Urinary bladder (tissue), 4 donors: Measurements from ENCODE around the gene DIS3L2. TPM values are rescaled to one million over a fixed set of nuclear protein-coding genes. Genes with fewer than 3 reads are reported as not detected.

Source experiments
- DNase-seq: peaks from one replicate; pipeline ENCODE4 v3.0.0-alpha.2; 2015; ENCODE audit errors: extremely low spot score
- H3K27ac ChIP-seq: one replicate; pipeline ENCODE4 v1.5.1; 2013; ENCODE audit warnings: low read depth, mild to moderate bottlenecking, moderate library complexity
- H3K36me3 ChIP-seq: one replicate; pipeline ENCODE4 v1.6.1; 2013; ENCODE audit warnings: mild to moderate bottlenecking, moderate library complexity; ENCODE audit not compliant: insufficient read depth
- H3K4me1 ChIP-seq: one replicate; pipeline ENCODE4 v1.6.1; 2013; ENCODE audit warnings: mild to moderate bottlenecking, moderate library complexity; ENCODE audit not compliant: insufficient read depth
- H3K4me3 ChIP-seq: one replicate; pipeline ENCODE4 v1.5.1; 2013; ENCODE audit warnings: low read depth, low read length
- WGBS: extraction: QIAGEN DNeasy Blood & Tissue Kit; methylation state at CpG from one replicate; pipeline ENCODE4 v1.1.7; 2013; 5-methylcytosine and 5-hydroxymethylcytosine counted together
- polyA plus RNA-seq: library from polyadenylated mRNA; stranded (reverse); fragments of 200-250 nt; gene quantifications from one replicate; pipeline ENCODE4 v1.2.3, GENCODE V29; 2013
- total RNA-seq: library from RNA; depleted of rRNA; stranded (reverse); fragments of >200 nt; gene quantifications from one replicate; pipeline ENCODE4 v1.2.3, GENCODE V29; 2014
- donor health status: healthy with polysubstance abuse.
- donor health status: healthy.

DIS3L2 gene
- total and polyA plus RNA-seq, 2 donors, result 15.0 to 33.6 TPM

DNA sequence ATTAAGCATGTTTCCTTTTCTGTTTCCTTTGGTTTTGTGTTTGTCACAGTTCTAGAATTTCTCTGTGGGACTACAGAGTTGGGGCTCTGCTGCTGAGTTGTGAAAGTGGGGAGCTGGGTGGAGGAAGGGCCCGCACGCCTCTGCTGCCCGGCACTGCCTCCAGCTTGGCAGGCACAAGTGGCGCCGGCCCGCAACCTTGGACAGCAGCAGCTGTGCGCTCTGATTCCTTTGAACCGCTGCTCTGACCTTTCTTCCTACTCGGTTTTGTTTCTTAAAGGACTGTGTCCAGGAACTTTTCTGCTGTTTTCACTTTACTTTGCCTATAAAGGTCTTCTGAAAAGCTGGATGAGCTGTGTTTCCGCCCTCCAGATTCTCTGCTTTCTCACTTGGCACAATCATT lies 279.4 kb downstream of the DIS3L2 start:
- Histone ChIP-seq H3K4me1 (no peaks in the 10 kb centered on the region), H3K4me3 (no peak overlapping the region), H3K27ac (no peak overlapping the region), H3K36me3 (no peaks in the 10 kb centered on the region)
- 84% methylated on average over 10 of the region's 10 CpGs for WGBS
- no peak for DNase-seq

GRCh38 chr2:232242316-232242715 lies 280.8 kb downstream of the DIS3L2 start:
- Histone ChIP-seq H3K27ac (no peak overlapping the region), H3K36me3 (no peaks in the 10 kb centered on the region), H3K4me1 (no peaks in the 10 kb centered on the region), H3K4me3 (no peak overlapping the region)
- WGBS, result 99% methylated on average over 2 of the region's 2 CpGs
- no peak for DNase-seq

GRCh38 chr2:232245111-232245510 lies 283.6 kb downstream of the DIS3L2 start:
- Histone ChIP-seq H3K27ac (no peak overlapping the region), H3K36me3 (no peaks in the 10 kb centered on the region), H3K4me3 (no peak overlapping the region), H3K4me1 (no peaks in the 10 kb centered on the region)
- DNase-seq, result no peak
- WGBS, result 94% methylated on average over 2 of the region's 2 CpGs

DNA sequence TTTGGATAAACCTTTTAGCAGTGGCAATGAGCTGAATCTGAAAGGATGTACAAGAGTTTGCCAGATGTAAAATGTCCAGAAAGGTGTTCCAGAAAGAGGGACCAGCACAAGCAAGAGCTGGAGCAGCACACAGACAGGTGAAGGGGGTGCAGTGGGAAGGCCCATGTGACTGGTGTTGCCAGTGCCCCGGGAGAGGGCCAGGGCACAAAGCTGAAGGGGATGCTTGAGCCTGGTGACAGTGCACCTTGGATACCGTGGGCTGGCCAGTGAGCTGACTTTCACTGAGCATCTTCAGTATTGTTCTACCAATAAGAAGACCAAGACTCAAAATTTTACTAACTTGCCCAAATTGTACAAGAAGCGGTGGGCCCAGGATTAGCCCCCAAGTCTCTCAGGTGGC lies 284.7 kb downstream of the DIS3L2 start:
- WGBS, result 95% methylated on average over 3 of the region's 3 CpGs
- Histone ChIP-seq H3K36me3 (no peaks in the 10 kb centered on the region), H3K4me3 (no peak overlapping the region), H3K4me1 (no peaks in the 10 kb centered on the region), H3K27ac (no peak overlapping the region)
- no peak for DNase-seq

DNA sequence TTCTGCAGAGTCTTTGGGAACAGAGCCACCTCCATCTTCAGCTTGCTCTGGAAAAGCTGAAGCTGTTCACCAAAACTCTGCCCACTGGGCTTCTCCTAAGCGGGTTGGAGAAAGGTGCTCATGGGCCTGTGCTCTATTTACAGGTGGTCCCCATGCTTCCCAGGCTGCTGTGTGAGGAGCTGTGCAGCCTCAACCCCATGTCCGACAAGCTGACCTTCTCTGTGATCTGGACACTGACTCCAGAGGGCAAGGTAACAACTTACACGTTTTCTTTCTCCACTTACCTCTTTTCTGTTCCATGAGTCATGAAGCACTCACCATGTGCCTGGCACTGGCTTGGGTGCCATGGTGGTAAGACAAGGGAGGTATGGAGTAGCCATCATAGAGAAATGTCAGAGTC lies 287.6 kb downstream of the DIS3L2 start:
- Histone ChIP-seq H3K4me3 (no peak overlapping the region), H3K4me1 (no peaks in the 10 kb centered on the region), H3K27ac (no peak overlapping the region), H3K36me3 (no peaks in the 10 kb centered on the region)
- DNase-seq, result no peak
- WGBS, result 96% methylated on average over 3 of the region's 3 CpGs

- no peak for DNase-seq
- WGBS, result 74% methylated on average over 5 of the region's 5 CpGs
- Histone ChIP-seq H3K4me3 (no peak overlapping the region), H3K4me1 (no peaks in the 10 kb centered on the region), H3K36me3 (no peaks in the 10 kb centered on the region), H3K27ac (no peak overlapping the region)
Measured at GRCh38 chr2:232250246-232251175, 289.0 kb downstream of the DIS3L2 start.

- Histone ChIP-seq H3K27ac (no peak overlapping the region), H3K4me3 (no peak overlapping the region), H3K4me1 (no peaks in the 10 kb centered on the region), H3K36me3 (no peaks in the 10 kb centered on the region)
- 97% methylated on average over 5 of the region's 5 CpGs for WGBS
- DNase-seq, result no peak
Measured at GRCh38 chr2:232255033-232255432, 293.5 kb downstream of the DIS3L2 start.

GRCh38 chr2:232260075-232260474 lies 298.6 kb downstream of the DIS3L2 start:
- H3K4me3 ChIP-seq, result no peak overlapping the region
- no peaks in the 10 kb centered on the region for H3K4me1 ChIP-seq
- WGBS, result 58% methylated on average over 3 of the region's 3 CpGs
- DNase-seq, result no peak
- H3K36me3 ChIP-seq, result no peaks in the 10 kb centered on the region
- H3K27ac ChIP-seq, result no peak overlapping the region

GRCh38 chr2:232261776-232262175 lies 300.3 kb downstream of the DIS3L2 start:
- no peak overlapping the region for H3K27ac ChIP-seq
- no peak for DNase-seq
- H3K4me3 ChIP-seq, result no peak overlapping the region
- no peaks in the 10 kb centered on the region for H3K4me1 ChIP-seq
- 98% methylated on average over 2 of the region's 2 CpGs for WGBS
- H3K36me3 ChIP-seq, result no peaks in the 10 kb centered on the region

- no peak for DNase-seq
- H3K36me3 ChIP-seq, result no peaks in the 10 kb centered on the region
- H3K27ac ChIP-seq, result no peak overlapping the region
- no peak overlapping the region for H3K4me3 ChIP-seq
- 88% methylated on average over 15 of the region's 15 CpGs for WGBS
- H3K4me1 ChIP-seq, result no peaks in the 10 kb centered on the region
Measured at GRCh38 chr2:232263295-232263694, 301.8 kb downstream of the DIS3L2 start.

DNA sequence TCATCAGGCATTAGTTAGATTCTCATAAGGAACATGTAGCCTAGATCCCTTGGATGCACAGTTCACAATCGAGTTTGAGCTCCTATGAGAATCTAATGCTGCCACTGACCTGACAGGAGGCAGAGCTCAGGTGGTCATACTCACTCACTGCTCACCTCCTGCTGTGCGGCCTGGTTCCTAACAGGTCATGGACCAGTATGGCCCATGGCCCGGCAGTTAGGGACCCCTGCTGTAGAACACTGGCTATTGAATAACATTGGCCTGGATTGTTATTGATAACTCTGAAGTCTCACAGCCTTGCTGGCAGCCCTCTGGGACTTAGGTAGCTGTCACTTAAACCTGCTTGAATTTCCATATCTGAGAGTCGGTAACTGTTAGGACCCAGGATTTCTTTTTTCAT lies 302.6 kb downstream of the DIS3L2 start:
- no peaks in the 10 kb centered on the region for H3K36me3 ChIP-seq
- H3K4me1 ChIP-seq, result no peaks in the 10 kb centered on the region
- 96% methylated on average over 4 of the region's 4 CpGs for WGBS
- no peak overlapping the region for H3K4me3 ChIP-seq
- H3K27ac ChIP-seq, result no peak overlapping the region
- no peak for DNase-seq

DNA sequence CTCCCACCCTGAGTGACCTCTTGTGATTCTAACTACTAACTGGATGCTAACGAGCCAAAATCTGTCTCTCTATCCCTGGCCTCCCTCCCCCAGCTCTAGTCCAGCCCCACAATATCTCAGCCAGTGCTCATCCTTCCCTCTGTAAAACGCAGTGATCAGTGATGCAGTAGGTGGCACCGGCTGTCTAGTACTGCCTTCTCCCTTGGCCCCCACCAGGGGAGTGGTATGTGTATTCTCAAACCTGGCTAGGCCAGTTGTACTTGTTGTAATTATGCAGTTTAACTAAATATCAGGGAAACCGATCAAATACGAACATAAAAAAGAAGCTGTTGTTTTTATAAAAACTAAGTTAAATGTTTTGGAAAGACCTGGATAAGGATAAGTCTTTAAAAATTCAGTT lies 303.8 kb downstream of the DIS3L2 start:
- no peaks in the 10 kb centered on the region for H3K4me1 ChIP-seq
- H3K4me3 ChIP-seq, result no peak overlapping the region
- WGBS, result 75% methylated on average over 5 of the region's 5 CpGs
- H3K36me3 ChIP-seq, result no peaks in the 10 kb centered on the region
- DNase-seq, result no peak
- H3K27ac ChIP-seq, result no peak overlapping the region

DNA sequence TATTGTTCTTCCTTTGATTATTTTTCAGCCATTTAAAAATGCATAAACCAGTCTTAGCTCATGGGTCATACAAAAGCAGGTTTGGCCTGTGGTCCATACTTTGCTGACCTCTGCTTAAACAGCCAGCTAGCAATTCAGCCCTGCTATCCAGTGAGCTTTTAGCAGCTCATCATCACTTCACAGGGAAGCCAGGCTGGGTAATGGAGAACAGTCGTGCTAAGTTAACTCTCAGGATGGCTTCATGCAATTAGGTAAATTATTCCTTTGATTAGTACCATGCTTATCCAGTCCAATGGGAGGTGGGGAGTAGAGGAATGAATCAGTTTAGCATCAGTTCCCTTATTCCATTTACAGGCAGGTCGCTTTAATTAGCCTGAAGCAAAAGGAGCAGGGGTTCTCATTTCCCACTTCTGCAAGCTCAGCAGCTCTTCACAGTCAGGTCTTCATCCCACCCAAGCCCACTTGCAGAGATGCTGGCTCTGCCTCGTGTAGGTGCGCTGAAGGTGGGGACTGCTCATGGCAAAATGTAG lies 307.2 kb downstream of the DIS3L2 start:
- no peak for DNase-seq
- Histone ChIP-seq H3K4me1 (no peaks in the 10 kb centered on the region), H3K4me3 (no peak overlapping the region), H3K27ac (no peak overlapping the region), H3K36me3 (no peaks in the 10 kb centered on the region)
- WGBS, result 82% methylated on average over 4 of the region's 4 CpGs

- no peak overlapping the region for H3K4me3 ChIP-seq
- H3K36me3 ChIP-seq, result no peaks in the 10 kb centered on the region
- no peak for DNase-seq
- no peaks in the 10 kb centered on the region for H3K4me1 ChIP-seq
- H3K27ac ChIP-seq, result no peak overlapping the region
- 87% methylated on average over 7 of the region's 7 CpGs for WGBS
Measured at GRCh38 chr2:232269867-232270266, 308.4 kb downstream of the DIS3L2 start.
